WTC11 (cell line): ENCODE data around the gene SEMA6B. TPM values are rescaled to one million over a fixed set of nuclear protein-coding genes. Genes with fewer than 3 reads are reported as not detected.
A peak's percentile ranks its signal among the peaks of the same experiment; 100 is the strongest.

ENCODE experiments used
- ATAC-seq: fragments of 200-7000 bp; cut with Tn5 transposase; 2 replicates; pipeline ENCODE4 v1.10.0; 2021; ENCODE audit warnings: mild to moderate bottlenecking, moderate library complexity
- CTCF ChIA-PET: fragments of 300-600 bp; sonication (Branson Sonifier 250); formaldehyde crosslinking; loops from one replicate; lab custom pipeline; 2021; ENCODE audit warnings: antibody characterized with exemption; lab: Charles Lee
- POLR2A ChIA-PET: fragments of 350-600 bp; sonication (Branson Sonifier 250); formaldehyde crosslinking; loops from one replicate; lab custom pipeline; 2021; ENCODE audit warnings: antibody characterized with exemption; lab: Charles Lee
- DNase-seq: peaks from one replicate; pipeline ENCODE4 v3.0.0; 2021; ENCODE audit warnings: low spot score
- H3K27ac Mint-ChIP-seq: 2 replicates; pipeline ENCODE4 v1.8.0; 2021; ENCODE audit warnings: mixed read lengths
- H3K27me3 Mint-ChIP-seq: 2 replicates; pipeline ENCODE4 v1.8.0; 2021; ENCODE audit warnings: low read depth, mild to moderate bottlenecking, moderate library complexity, mixed read lengths
- H3K36me3 Mint-ChIP-seq: 2 replicates; pipeline ENCODE4 v1.8.0; 2021; ENCODE audit warnings: mixed read lengths
- H3K4me1 Mint-ChIP-seq: 2 replicates; pipeline ENCODE4 v1.8.0; 2022; ENCODE audit warnings: mixed read lengths
- H3K4me3 Mint-ChIP-seq: 2 replicates; pipeline ENCODE4 v1.8.0; 2021; ENCODE audit warnings: mild to moderate bottlenecking, moderate library complexity, mixed read lengths
- H3K9me3 Mint-ChIP-seq: 2 replicates; pipeline ENCODE4 v1.8.0; 2021; ENCODE audit warnings: mixed read lengths
- CDX4 ChIP-seq: fragments of 250-450 bp; sonication (Bioruptor Pico); IDR thresholded peaks from 2 replicates; pipeline ENCODE4 v1.9.0; 2021; ENCODE audit warnings: moderate library complexity, mild to moderate bottlenecking, inconsistent platforms, borderline replicate concordance
- E2F5 ChIP-seq: sonication (generic); formaldehyde crosslinking; IDR thresholded peaks from 2 replicates; pipeline ENCODE4 v1.8.1; 2022; ENCODE audit warnings: mild to moderate bottlenecking, moderate library complexity, missing genetic modification reagents
- EMX1 ChIP-seq: fragments of 250-450 bp; sonication (Bioruptor Pico); IDR thresholded peaks from 2 replicates; pipeline ENCODE4 v1.8.0; 2021; ENCODE audit warnings: mild to moderate bottlenecking
- ERG ChIP-seq: fragments of 250-450 bp; sonication (Bioruptor Pico); IDR thresholded peaks from 2 replicates; pipeline ENCODE4 v1.8.0; 2021; ENCODE audit warnings: mild to moderate bottlenecking
- ETV6 ChIP-seq: sonication (generic); formaldehyde crosslinking; IDR thresholded peaks from 2 replicates; pipeline ENCODE4 v1.8.1; 2022; ENCODE audit warnings: mild to moderate bottlenecking, missing genetic modification reagents
- GTF2I ChIP-seq: fragments of 250-450 bp; sonication (Bioruptor Pico); conservative IDR thresholded peaks from 2 replicates; pipeline ENCODE4 v1.4.0; 2021; ENCODE audit warnings: mild to moderate bottlenecking
- IRF1 ChIP-seq: sonication (generic); formaldehyde crosslinking; IDR thresholded peaks from 2 replicates; pipeline ENCODE4 v1.8.0; 2023; ENCODE audit warnings: missing genetic modification reagents
- JAZF1 ChIP-seq: fragments of 250-450 bp; sonication (Bioruptor Pico); IDR thresholded peaks from 2 replicates; pipeline ENCODE4 v1.9.0; 2021; ENCODE audit warnings: moderate library complexity, mild to moderate bottlenecking, inconsistent platforms
- NFE2L1 ChIP-seq: sonication (generic); formaldehyde crosslinking; IDR thresholded peaks from 2 replicates; pipeline ENCODE4 v1.8.1; 2023; ENCODE audit warnings: missing genetic modification reagents
- NR1H2 ChIP-seq: sonication (generic); formaldehyde crosslinking; IDR thresholded peaks from 2 replicates; pipeline ENCODE4 v1.9.0; 2021; ENCODE audit warnings: mild to moderate bottlenecking, moderate library complexity, missing genetic modification reagents
- NR2C2 ChIP-seq: sonication (generic); formaldehyde crosslinking; IDR thresholded peaks from 2 replicates; pipeline ENCODE4 v1.8.0; 2022; ENCODE audit warnings: mild to moderate bottlenecking, missing genetic modification reagents
- SMAD4 ChIP-seq: sonication (generic); formaldehyde crosslinking; IDR thresholded peaks from 2 replicates; pipeline ENCODE4 v1.8.0; 2022; ENCODE audit warnings: mild to moderate bottlenecking, missing genetic modification reagents
- STAT6 ChIP-seq: sonication (generic); formaldehyde crosslinking; conservative IDR thresholded peaks from 2 replicates; pipeline ENCODE4 v1.8.1; 2023; ENCODE audit warnings: mild to moderate bottlenecking, low read depth, missing genetic modification reagents, moderate library complexity
- TP53 ChIP-seq: sonication (generic); formaldehyde crosslinking; IDR thresholded peaks from 2 replicates; pipeline ENCODE4 v1.8.1; 2023; ENCODE audit warnings: mild to moderate bottlenecking, missing genetic modification reagents
- ZBTB43 ChIP-seq: sonication (generic); formaldehyde crosslinking; IDR thresholded peaks from 2 replicates; pipeline ENCODE4 v1.8.1; 2023; ENCODE audit warnings: mild to moderate bottlenecking, missing genetic modification reagents
- ZMAT4 ChIP-seq: fragments of 250-450 bp; sonication (Bioruptor Pico); IDR thresholded peaks from 2 replicates; pipeline ENCODE4 v1.9.0; 2021; ENCODE audit warnings: mild to moderate bottlenecking
- ZNF219 ChIP-seq: sonication (generic); formaldehyde crosslinking; IDR thresholded peaks from 2 replicates; pipeline ENCODE4 v1.8.0; 2023; ENCODE audit warnings: missing genetic modification reagents, mild to moderate bottlenecking, borderline replicate concordance
- ZNF512 ChIP-seq: sonication (generic); formaldehyde crosslinking; IDR thresholded peaks from 2 replicates; pipeline ENCODE4 v1.8.1; 2022; ENCODE audit warnings: missing genetic modification reagents, borderline replicate concordance
- total RNA-seq: library from RNA; stranded (reverse); gene quantifications from 3 replicates; pipeline ENCODE4 v1.2.3, GENCODE V29; 2021

The SEMA6B gene
- total RNA-seq, 1 experiment from 2014 or later = 45.1 TPM

GRCh38 chr19:4590559-4590958 is 31.1 kb upstream of the SEMA6B start:
- peaks cover 60% of the 10 kb centered on the region for H3K27me3 Mint-ChIP-seq
- peak; percentile 70; the same call in 1 of the 2 replicates for TF ChIP-seq GTF2I (CRISPR knock-in tag)
- TF ChIP-seq ZBTB43 (CRISPR knock-in tag) = no peak
- ChIA-PET POLR2A (no interaction called here), CTCF (interaction anchor here (1.3 to 1.6 kb wide), 3 partner anchors 23 to 46 kb away, joined by 3 to 17 read pairs (median 13); no protein-coding TSS in a partner anchor)
- H3K9me3 Mint-ChIP-seq = no peaks in the 10 kb centered on the region
- DNase-seq (no peak), ATAC-seq (no peak)
- peaks cover 21% of the 10 kb centered on the region for H3K4me1 Mint-ChIP-seq
- H3K27ac Mint-ChIP-seq = no peak overlapping the region
- no peaks in the 10 kb centered on the region for H3K36me3 Mint-ChIP-seq
- no peak overlapping the region for H3K4me3 Mint-ChIP-seq

- CTCF ChIA-PET = interaction anchor here (0.6 to 1.6 kb wide), 14 partner anchors 8 to 115 kb away, joined by 3 to 17 read pairs (median 4); no protein-coding TSS in a partner anchor
- POLR2A ChIA-PET = no interaction called here
- TF ChIP-seq ERG (CRISPR knock-in tag) (no peak), NR2C2 (CRISPR knock-in tag) (no peak), NR1H2 (no peak), IRF1 (no peak), ZNF512 (CRISPR knock-in tag) (no peak), JAZF1 (CRISPR knock-in tag) (no peak), E2F5 (CRISPR knock-in tag) (no peak), SMAD4 (no peak), NFE2L1 (CRISPR knock-in tag) (no peak), ZNF219 (CRISPR knock-in tag) (no peak), ZMAT4 (no peak), TP53 (CRISPR knock-in tag) (no peak), ZBTB43 (CRISPR knock-in tag) (no peak), EMX1 (CRISPR knock-in tag) (no peak), CDX4 (CRISPR knock-in tag) (no peak), ETV6 (CRISPR knock-in tag) (no peak), STAT6 (CRISPR knock-in tag) (no peak)
- ATAC-seq (no peak), DNase-seq (no peak)
- H3K4me3 Mint-ChIP-seq = no peak overlapping the region
- H3K36me3 Mint-ChIP-seq = no peaks in the 10 kb centered on the region
- no peaks in the 10 kb centered on the region for H3K9me3 Mint-ChIP-seq
- peak overlapping the region; percentile 47; the same call in 1 of the 2 replicates for H3K27ac Mint-ChIP-seq
- H3K27me3 Mint-ChIP-seq = peaks cover 60% of the 10 kb centered on the region
- H3K4me1 Mint-ChIP-seq = peaks cover 21% of the 10 kb centered on the region
Observed at GRCh38 chr19:4589579-4590410, 30.3 kb upstream of the SEMA6B start.
